Vagina (tissue), 2 donors: ENCODE data around the gene NRXN3. TPM values are rescaled to one million over a fixed set of nuclear protein-coding genes. Genes with fewer than 3 reads are reported as not detected.

Experiments used
- DNase-seq, 2 donors: peaks; one replicate each; pipeline ENCODE4 v3.0.0-alpha.2; 2017; ENCODE audit errors: extremely low spot score in 2 of 2
- H3K27ac ChIP-seq: fragments of 200-600 bp; sonication (generic); one replicate; pipeline ENCODE4 v1.5.1; 2019
- H3K27me3 ChIP-seq: fragments of 200-600 bp; sonication (generic); one replicate; pipeline ENCODE4 v1.5.1; 2019
- H3K36me3 ChIP-seq, 2 donors: fragments of 200-600 bp; sonication (generic); one replicate each; pipeline ENCODE4 v1.5.1; 2017 to 2019
- H3K4me1 ChIP-seq: fragments of 200-600 bp; sonication (generic); one replicate; pipeline ENCODE4 v1.5.1; 2019
- H3K4me3 ChIP-seq, 2 donors: fragments of 200-600 bp; sonication (generic); 1 replicate in 1 of 2; 2 replicates in 1 of 2; pipeline ENCODE4 v1.5.1; 2016 to 2019
- H3K9me3 ChIP-seq: fragments of 200-600 bp; sonication (generic); one replicate; pipeline ENCODE4 v1.5.1; 2019
- POLR2A ChIP-seq, 2 donors: fragments of 450-650 bp; IDR thresholded peaks; one replicate each; pipeline ENCODE4 v1.6.1; 2017; ENCODE audit warnings: antibody characterized with exemption in 2 of 2, mild to moderate bottlenecking in 2 of 2, moderate library complexity in 2 of 2
- POLR2AphosphoS5 ChIP-seq, 2 donors: sonication (generic); formaldehyde crosslinking; IDR thresholded peaks; one replicate each; pipeline ENCODE4 v1.9.0; 2017; ENCODE audit warnings: antibody characterized with exemption in 2 of 2, mild to moderate bottlenecking in 2 of 2, low read depth in 1 of 2; ENCODE audit not compliant: insufficient read depth in 1 of 2
- intact Hi-C: fragments of 100-400 bp; cut with DNase I; formaldehyde crosslinking; loops from one replicate; pipeline ENCODE4 v1.15.1; 2023
- total RNA-seq: library from RNA; depleted of rRNA; stranded (reverse); fragments of >200 nt; gene quantifications from one replicate; pipeline ENCODE4 v1.2.3, GENCODE V29; 2016
- TF ChIP-seq, protein P1 (sequence below), 3 experiments: fragments of 450-650 bp in 2 of 3; fragments of 200-600 bp in 1 of 3; sonication (generic) in 1 of 3; IDR thresholded peaks; one replicate each; pipeline ENCODE4 v1.5.1; 2017 to 2019; ENCODE audit warnings: antibody characterized with exemption in 3 of 3, mild to moderate bottlenecking in 2 of 3, moderate library complexity in 2 of 3

NRXN3 gene
- total RNA-seq, 1 donor from 2014 or later, result 4.7 TPM

DNA sequence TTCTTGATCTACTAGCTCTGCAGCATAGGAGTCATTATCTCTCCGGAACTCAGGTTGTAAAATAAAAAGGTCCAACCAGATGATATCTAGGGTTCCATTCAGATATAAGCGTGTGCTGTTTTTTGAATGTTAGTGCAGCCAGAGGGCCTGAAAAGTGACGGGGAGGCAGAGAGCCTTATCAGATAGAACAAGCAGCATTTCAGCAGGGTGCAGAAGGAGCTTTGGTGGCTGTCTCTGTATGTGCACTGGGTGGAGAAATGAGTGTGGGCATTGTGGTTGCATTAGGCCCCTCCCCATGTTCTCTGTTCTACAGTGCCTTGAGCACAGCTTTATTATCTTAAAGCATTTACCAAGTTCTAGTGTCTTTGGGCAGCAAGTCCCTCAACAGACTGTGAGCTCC, 275.1 kb downstream of the NRXN3 start:
- Histone ChIP-seq H3K27ac (no peak overlapping the region), H3K27me3 (no peaks in the 10 kb centered on the region), H3K9me3 (no peaks in the 10 kb centered on the region), H3K36me3 (no peaks in the 10 kb centered on the region), H3K4me1 (no peaks in the 10 kb centered on the region), H3K4me3 (no peak overlapping the region)
- intact Hi-C loops, result no loop called here
- DNase-seq, result no peak
- TF ChIP-seq, protein P1, sequence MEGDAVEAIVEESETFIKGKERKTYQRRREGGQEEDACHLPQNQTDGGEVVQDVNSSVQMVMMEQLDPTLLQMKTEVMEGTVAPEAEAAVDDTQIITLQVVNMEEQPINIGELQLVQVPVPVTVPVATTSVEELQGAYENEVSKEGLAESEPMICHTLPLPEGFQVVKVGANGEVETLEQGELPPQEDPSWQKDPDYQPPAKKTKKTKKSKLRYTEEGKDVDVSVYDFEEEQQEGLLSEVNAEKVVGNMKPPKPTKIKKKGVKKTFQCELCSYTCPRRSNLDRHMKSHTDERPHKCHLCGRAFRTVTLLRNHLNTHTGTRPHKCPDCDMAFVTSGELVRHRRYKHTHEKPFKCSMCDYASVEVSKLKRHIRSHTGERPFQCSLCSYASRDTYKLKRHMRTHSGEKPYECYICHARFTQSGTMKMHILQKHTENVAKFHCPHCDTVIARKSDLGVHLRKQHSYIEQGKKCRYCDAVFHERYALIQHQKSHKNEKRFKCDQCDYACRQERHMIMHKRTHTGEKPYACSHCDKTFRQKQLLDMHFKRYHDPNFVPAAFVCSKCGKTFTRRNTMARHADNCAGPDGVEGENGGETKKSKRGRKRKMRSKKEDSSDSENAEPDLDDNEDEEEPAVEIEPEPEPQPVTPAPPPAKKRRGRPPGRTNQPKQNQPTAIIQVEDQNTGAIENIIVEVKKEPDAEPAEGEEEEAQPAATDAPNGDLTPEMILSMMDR (IDR thresholded peaks at IDR 0.05), result no peak
- TF ChIP-seq POLR2AphosphoS5 (IDR thresholded peaks at IDR 0.05; ENCODE audit: insufficient read depth in 1 of 2, low read depth in 1 of 2) (no peak), POLR2A (IDR thresholded peaks at IDR 0.05) (no peak)

DNA sequence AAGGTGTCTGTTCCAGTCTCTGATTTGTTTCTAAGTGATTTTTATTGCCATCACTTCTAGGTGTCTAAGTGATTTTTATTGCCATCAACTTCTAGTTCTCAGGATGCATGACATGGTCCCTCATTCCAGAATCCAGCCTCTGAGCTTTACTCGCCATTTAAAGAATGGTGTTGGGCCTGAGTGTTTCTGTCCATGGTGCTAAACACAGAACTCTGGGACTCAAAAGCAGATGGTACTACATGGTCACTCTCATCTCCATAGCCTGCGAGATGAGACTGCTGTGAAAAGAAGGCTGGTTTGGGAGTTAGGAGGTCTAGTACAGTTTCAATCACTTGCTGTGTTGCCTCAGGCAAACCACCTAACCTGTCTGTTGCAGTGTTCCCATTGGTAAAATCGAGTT, 276.6 kb downstream of the NRXN3 start:
- H3K27ac ChIP-seq, result no peak overlapping the region
- H3K27me3 ChIP-seq, result no peaks in the 10 kb centered on the region
- DNase-seq, result no peak
- H3K4me1 ChIP-seq, result no peaks in the 10 kb centered on the region
- no peak overlapping the region for H3K4me3 ChIP-seq
- no peaks in the 10 kb centered on the region for H3K36me3 ChIP-seq
- no peak for TF ChIP-seq POLR2AphosphoS5 (IDR thresholded peaks at IDR 0.05; ENCODE audit: insufficient read depth in 1 of 2, low read depth in 1 of 2)
- TF ChIP-seq POLR2A (IDR thresholded peaks at IDR 0.05), result no peak
- TF ChIP-seq, protein P1 (IDR thresholded peaks at IDR 0.05), result no peak
- intact Hi-C loops, result no loop called here
- H3K9me3 ChIP-seq, result no peaks in the 10 kb centered on the region

DNA sequence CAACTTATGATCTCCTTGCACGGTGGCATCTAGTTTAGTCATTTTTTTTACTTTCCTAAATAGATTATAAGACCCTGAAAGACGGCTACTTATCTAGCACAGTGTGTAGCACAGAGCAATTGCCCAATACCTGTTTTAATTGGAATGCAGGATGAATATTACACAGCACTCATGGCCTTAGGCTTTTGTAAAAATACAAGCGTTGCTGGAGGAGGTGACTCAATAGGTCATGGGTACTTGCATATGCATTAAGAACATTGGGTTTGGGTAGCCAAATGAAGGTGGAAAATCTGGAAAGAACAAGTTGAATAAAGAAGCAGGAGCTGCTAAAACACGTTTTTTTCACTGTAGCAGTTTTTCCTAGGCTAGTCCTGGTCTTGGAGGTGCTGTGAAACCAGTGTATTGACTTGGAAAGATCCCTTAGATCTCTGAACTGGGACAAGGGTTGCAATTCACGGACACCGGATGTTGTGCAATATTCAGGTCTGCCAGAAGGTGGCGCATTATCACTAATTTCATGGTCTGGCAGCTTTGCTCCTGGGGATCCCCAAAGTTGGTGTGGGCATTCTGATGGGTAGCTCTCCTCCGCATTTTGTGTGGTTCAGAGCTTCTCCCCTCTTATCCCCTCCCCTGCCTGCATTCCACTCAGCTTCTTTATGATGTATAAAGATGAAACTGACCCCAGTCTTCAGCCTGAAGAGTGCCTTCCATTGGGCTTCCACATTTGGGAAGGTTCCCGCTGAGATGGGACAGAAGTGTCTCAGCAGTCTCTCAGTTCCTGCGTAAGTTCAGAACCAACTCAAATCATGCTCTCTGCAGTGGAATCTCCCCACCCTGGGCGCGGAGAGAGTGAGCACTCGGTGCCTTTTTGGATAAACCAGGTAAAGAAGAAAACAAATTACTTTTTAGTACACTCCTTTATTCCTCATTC, 278.3 kb downstream of the NRXN3 start:
- H3K27ac ChIP-seq, result no peak overlapping the region
- no peaks in the 10 kb centered on the region for H3K27me3 ChIP-seq
- no peaks in the 10 kb centered on the region for H3K4me1 ChIP-seq
- H3K36me3 ChIP-seq, result no peaks in the 10 kb centered on the region
- DNase-seq, result no peak
- no peak for TF ChIP-seq POLR2A (IDR thresholded peaks at IDR 0.05)
- no peak for TF ChIP-seq POLR2AphosphoS5 (IDR thresholded peaks at IDR 0.05; ENCODE audit: insufficient read depth in 1 of 2, low read depth in 1 of 2)
- TF ChIP-seq, protein P1 (IDR thresholded peaks at IDR 0.05), result peak in 1 of 3 experiments; percentile 24
- H3K4me3 ChIP-seq, result no peak overlapping the region
- H3K9me3 ChIP-seq, result no peaks in the 10 kb centered on the region
- intact Hi-C loops, result no loop called here

DNA sequence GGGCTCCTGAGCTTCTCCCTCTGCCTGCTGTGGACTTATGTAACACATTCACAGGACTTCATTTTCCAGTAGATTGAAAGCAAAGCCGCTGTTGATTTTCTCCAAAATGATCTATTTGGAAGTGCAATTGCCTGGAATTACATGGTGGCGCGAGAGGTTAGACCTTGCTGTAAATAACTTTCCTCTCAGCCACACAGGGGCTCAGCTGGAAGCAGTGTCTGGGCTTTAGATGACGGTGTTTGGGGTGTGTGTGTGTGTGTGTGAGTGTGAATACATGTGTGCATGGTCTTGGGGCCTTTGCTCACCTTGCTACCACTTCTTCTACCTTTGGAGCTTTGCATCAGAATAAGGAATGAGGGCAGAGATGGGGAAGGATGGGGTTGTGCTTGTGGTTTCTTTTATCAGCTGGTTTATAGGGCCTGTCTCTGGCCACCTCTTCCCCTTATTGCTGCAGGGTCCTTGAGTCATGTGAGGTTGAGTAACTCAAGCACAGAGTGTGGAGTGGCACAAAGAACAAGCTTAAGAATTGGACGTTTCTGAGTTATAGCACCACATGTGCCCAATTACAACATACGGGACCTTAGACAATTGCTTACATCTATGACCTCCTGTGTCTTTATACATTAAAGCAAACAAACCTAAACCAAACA, 280.6 kb downstream of the NRXN3 start:
- TF ChIP-seq, protein P1 (IDR thresholded peaks at IDR 0.05), result no peak
- no peak for TF ChIP-seq POLR2AphosphoS5 (IDR thresholded peaks at IDR 0.05; ENCODE audit: insufficient read depth in 1 of 2, low read depth in 1 of 2)
- TF ChIP-seq POLR2A (IDR thresholded peaks at IDR 0.05), result no peak
- H3K27me3 ChIP-seq, result no peaks in the 10 kb centered on the region
- no peaks in the 10 kb centered on the region for H3K4me1 ChIP-seq
- no peak overlapping the region for H3K4me3 ChIP-seq
- no peak for DNase-seq
- intact Hi-C loops, result no loop called here
- H3K9me3 ChIP-seq, result no peaks in the 10 kb centered on the region
- H3K27ac ChIP-seq, result no peak overlapping the region
- no peaks in the 10 kb centered on the region for H3K36me3 ChIP-seq

DNA sequence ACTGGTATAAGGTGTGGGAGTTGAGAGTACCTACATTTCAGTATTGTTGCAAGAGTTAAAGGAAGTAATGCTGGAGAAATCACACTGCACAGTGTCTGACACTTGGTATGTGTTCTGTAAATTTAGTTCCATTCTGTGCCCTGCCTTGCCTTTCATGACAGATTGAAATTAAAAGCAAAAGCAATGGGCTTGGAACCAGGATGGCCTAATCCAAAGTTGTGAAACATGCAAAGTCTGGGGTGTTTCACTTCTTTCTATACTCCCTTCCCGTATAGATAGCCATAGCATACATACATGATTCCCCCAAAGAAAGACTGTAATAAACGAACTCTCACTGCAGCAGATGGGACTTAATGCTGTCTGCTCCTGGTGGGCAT, 281.1 kb downstream of the NRXN3 start:
- Histone ChIP-seq H3K27me3 (no peaks in the 10 kb centered on the region), H3K9me3 (no peaks in the 10 kb centered on the region), H3K36me3 (no peaks in the 10 kb centered on the region), H3K27ac (no peak overlapping the region), H3K4me3 (no peak overlapping the region), H3K4me1 (no peaks in the 10 kb centered on the region)
- intact Hi-C loops, result no loop called here
- no peak for TF ChIP-seq POLR2AphosphoS5 (IDR thresholded peaks at IDR 0.05; ENCODE audit: insufficient read depth in 1 of 2, low read depth in 1 of 2)
- DNase-seq, result no peak
